Astrocyte (in vitro differentiated cells and primary cell): ENCODE measurements around the gene ARFGAP2. TPM values are rescaled to one million over a fixed set of nuclear protein-coding genes. Genes with fewer than 3 reads are reported as not detected.

ENCODE experiments used
- DNase-seq: peaks from one replicate; pipeline ENCODE4 v3.0.0-alpha.2; 2010; ENCODE audit warnings: low read depth
- FAIRE-seq: peaks from 2 replicates; lab custom pipeline; 2011; peaks lifted over from hg19 to GRCh38; lab: Jason Lieb, UNC
- H2AFZ ChIP-seq: 2 replicates; pipeline ENCODE4 v1.6.0; 2012; ENCODE audit warnings: low read depth, low read length, inconsistent platforms
- H3K27ac ChIP-seq: 2 replicates; pipeline ENCODE4 v1.5.1; 2011; ENCODE audit warnings: low read depth, low read length, inconsistent platforms
- H3K27me3 ChIP-seq: 2 replicates; pipeline ENCODE4 v1.6.0; 2011; ENCODE audit warnings: low read length, inconsistent platforms; ENCODE audit not compliant: insufficient read depth
- H3K36me3 ChIP-seq: 2 replicates; pipeline ENCODE4 v1.5.1; 2011; ENCODE audit warnings: low read length, inconsistent platforms; ENCODE audit not compliant: insufficient read depth
- H3K4me1 ChIP-seq: 2 replicates; pipeline ENCODE4 v1.5.1; 2011; ENCODE audit warnings: low read length, inconsistent platforms; ENCODE audit not compliant: insufficient read depth
- H3K4me2 ChIP-seq: 2 replicates; pipeline ENCODE4 v1.6.0; 2012; ENCODE audit warnings: low read length, inconsistent platforms
- H3K4me3 ChIP-seq: 2 replicates; pipeline ENCODE4 v1.5.1; 2011; ENCODE audit warnings: low read depth, mild to moderate bottlenecking, low read length, inconsistent platforms; ENCODE audit not compliant: insufficient read depth
- H3K79me2 ChIP-seq: 2 replicates; pipeline ENCODE4 v1.6.0; 2012; ENCODE audit warnings: mild to moderate bottlenecking, low read length, inconsistent platforms; ENCODE audit not compliant: insufficient read depth
- H3K9ac ChIP-seq: 2 replicates; pipeline ENCODE4 v1.6.0; 2012; ENCODE audit warnings: mild to moderate bottlenecking, low read length, inconsistent platforms
- H3K9me3 ChIP-seq: 2 replicates; pipeline ENCODE4 v1.5.1; 2012; ENCODE audit warnings: low read depth, mild to moderate bottlenecking, low read length, inconsistent platforms; ENCODE audit not compliant: insufficient read depth
- H4K20me1 ChIP-seq: 2 replicates; pipeline ENCODE4 v1.6.0; 2012; ENCODE audit warnings: low read length, inconsistent platforms; ENCODE audit not compliant: insufficient read depth
- H3K27ac Mint-ChIP-seq: one replicate; pipeline ENCODE4 v1.8.0; 2021; ENCODE audit warnings: mild to moderate bottlenecking, mixed read lengths; ENCODE audit not compliant: unreplicated experiment
- H3K27me3 Mint-ChIP-seq: one replicate; pipeline ENCODE4 v1.8.0; 2021; ENCODE audit warnings: low read depth, mixed read lengths; ENCODE audit not compliant: unreplicated experiment
- H3K36me3 Mint-ChIP-seq: one replicate; pipeline ENCODE4 v1.8.0; 2021; ENCODE audit warnings: low read depth, mixed read lengths; ENCODE audit not compliant: unreplicated experiment
- H3K4me1 Mint-ChIP-seq: one replicate; pipeline ENCODE4 v1.8.0; 2021; ENCODE audit warnings: low read depth, mixed read lengths; ENCODE audit not compliant: unreplicated experiment
- H3K4me3 Mint-ChIP-seq: one replicate; pipeline ENCODE4 v1.8.0; 2021; ENCODE audit warnings: mild to moderate bottlenecking, moderate library complexity, mixed read lengths; ENCODE audit not compliant: unreplicated experiment
- H3K9me3 Mint-ChIP-seq: one replicate; pipeline ENCODE4 v1.8.0; 2021; ENCODE audit warnings: mild to moderate bottlenecking, mixed read lengths; ENCODE audit not compliant: unreplicated experiment
- EZH2 ChIP-seq: IDR thresholded peaks from 2 replicates; pipeline ENCODE4 v1.6.1; 2012; ENCODE audit warnings: mild to moderate bottlenecking, low read length, inconsistent platforms; ENCODE audit not compliant: insufficient read depth
- total RNA-seq: library from RNA; stranded (reverse); gene quantifications from 2 replicates; pipeline ENCODE4 v1.2.1, GENCODE V29; 2021
- TF ChIP-seq, protein P1 (sequence below): IDR thresholded peaks from 2 replicates; pipeline ENCODE4 v1.5.1; 2011; ENCODE audit warnings: low read depth, mild to moderate bottlenecking, inconsistent platforms, low read length, moderate library complexity; ENCODE audit not compliant: insufficient read depth

The ARFGAP2 gene
- total RNA-seq, 1 donor from 2014 or later, result 51.0 TPM

DNA sequence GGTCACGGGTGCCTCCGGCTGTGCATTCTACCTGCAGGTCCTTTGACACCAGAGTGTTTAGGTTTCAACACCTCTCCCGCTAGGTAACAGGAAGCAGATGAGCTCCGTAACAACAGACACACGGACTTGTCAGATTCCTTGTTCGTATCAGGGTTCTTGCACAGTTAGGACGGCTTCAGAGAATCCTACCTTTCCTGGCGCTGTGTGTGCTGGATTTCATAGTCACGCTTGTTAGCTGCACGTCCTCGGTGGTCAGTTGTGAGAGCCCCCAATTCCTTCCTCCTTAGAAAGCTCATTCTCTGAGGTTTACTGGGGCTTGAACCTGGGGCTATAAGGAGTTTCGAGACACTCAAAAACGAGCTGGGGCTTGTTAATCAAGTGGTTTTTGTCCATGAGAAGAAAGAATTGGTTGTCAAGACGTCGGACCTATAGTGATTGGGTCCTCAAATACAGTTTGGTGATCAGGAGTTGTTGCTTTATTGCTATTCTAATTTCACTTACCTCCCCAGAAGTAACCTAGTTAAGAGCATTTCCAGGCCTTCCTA, 38.8 kb upstream of the ARFGAP2 start:
- Histone ChIP-seq H3K27me3 (no peaks in the 10 kb centered on the region), H3K36me3 (peaks cover 5% of the 10 kb centered on the region), H3K79me2 (peaks cover 24% of the 10 kb centered on the region), H3K9ac (peak overlapping the region; percentile 93), H3K27ac (peak overlapping the region; percentile 92), H3K4me1 (peaks cover 38% of the 10 kb centered on the region), H4K20me1 (peaks cover 19% of the 10 kb centered on the region), H3K4me2 (peak overlapping the region; percentile 92), H3K4me3 (peak overlapping the region; percentile 83), H3K9me3 (no peaks in the 10 kb centered on the region), H2AFZ (peak overlapping the region; percentile 85)
- no peaks in the 10 kb centered on the region for H3K27me3 Mint-ChIP-seq
- TF ChIP-seq, protein P1, sequence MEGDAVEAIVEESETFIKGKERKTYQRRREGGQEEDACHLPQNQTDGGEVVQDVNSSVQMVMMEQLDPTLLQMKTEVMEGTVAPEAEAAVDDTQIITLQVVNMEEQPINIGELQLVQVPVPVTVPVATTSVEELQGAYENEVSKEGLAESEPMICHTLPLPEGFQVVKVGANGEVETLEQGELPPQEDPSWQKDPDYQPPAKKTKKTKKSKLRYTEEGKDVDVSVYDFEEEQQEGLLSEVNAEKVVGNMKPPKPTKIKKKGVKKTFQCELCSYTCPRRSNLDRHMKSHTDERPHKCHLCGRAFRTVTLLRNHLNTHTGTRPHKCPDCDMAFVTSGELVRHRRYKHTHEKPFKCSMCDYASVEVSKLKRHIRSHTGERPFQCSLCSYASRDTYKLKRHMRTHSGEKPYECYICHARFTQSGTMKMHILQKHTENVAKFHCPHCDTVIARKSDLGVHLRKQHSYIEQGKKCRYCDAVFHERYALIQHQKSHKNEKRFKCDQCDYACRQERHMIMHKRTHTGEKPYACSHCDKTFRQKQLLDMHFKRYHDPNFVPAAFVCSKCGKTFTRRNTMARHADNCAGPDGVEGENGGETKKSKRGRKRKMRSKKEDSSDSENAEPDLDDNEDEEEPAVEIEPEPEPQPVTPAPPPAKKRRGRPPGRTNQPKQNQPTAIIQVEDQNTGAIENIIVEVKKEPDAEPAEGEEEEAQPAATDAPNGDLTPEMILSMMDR, result no peak
- TF ChIP-seq EZH2, result no peak
- DNase-seq (no peak), FAIRE-seq (no peak)
- H3K27ac Mint-ChIP-seq, result peak overlapping the region; percentile 94
- H3K36me3 Mint-ChIP-seq, result peaks cover 5% of the 10 kb centered on the region
- H3K4me3 Mint-ChIP-seq, result peak overlapping the region; percentile 92
- no peaks in the 10 kb centered on the region for H3K9me3 Mint-ChIP-seq
- H3K4me1 Mint-ChIP-seq, result peaks cover 33% of the 10 kb centered on the region

DNA sequence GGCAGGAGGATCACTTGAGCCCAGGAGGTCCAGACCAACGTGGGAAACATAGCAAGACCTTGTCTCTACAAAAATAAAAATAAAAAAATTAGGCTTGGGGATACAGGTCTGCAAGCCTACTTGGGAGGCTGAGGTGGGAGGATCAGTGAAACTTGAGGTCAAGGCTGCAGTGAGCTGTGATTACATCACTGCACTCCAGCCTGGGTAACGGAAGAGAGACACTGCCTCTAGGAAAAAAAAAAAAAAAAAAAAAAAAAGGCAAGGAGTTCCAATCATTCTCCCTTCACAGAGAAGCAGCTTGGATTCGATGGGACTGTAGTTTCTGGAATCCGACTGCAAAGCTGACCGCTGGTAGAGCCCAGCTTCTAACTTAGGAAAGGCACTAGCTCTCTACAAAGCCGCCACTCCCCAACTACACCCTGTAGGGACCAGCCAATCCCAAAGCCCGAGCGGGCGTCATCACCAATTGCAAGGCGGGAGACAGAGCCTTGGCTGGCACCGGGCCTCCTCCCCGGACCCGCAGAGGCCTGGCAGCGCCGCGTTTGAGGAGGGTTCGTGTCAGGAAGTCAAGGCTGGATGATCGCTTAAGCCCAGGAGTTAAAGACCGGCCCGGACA, 37.4 kb upstream of the ARFGAP2 start:
- Histone ChIP-seq H3K9me3 (no peaks in the 10 kb centered on the region), H4K20me1 (peaks cover 13% of the 10 kb centered on the region)
- H3K36me3 Mint-ChIP-seq, result peaks cover 5% of the 10 kb centered on the region

More for the DNA sequence above, 37.4 kb upstream of the ARFGAP2 start:
- Histone ChIP-seq H3K4me3 (peak overlapping the region; percentile 83), H3K4me2 (peak overlapping the region; percentile 92), H3K79me2 (peaks cover 19% of the 10 kb centered on the region), H3K27me3 (no peaks in the 10 kb centered on the region), H2AFZ (peak overlapping the region; percentile 77), H3K9ac (peak overlapping the region; percentile 93), H3K36me3 (peaks cover 5% of the 10 kb centered on the region), H3K4me1 (peaks cover 32% of the 10 kb centered on the region), H3K27ac (peak overlapping the region; percentile 92)
- Mint-ChIP-seq H3K27ac (peak overlapping the region; percentile 93), H3K27me3 (no peaks in the 10 kb centered on the region), H3K9me3 (no peaks in the 10 kb centered on the region), H3K4me3 (peak overlapping the region; percentile 89), H3K4me1 (peaks cover 27% of the 10 kb centered on the region)
- DNase-seq (peak; percentile 79), FAIRE-seq (no peak)
- no peak for TF ChIP-seq EZH2
- TF ChIP-seq, protein P1, result no peak
